Gastrocnemius medialis (tissue), 4 donors: Measurements from ENCODE around the gene OGDH. TPM values are rescaled to one million over a fixed set of nuclear protein-coding genes. Genes with fewer than 3 reads are reported as not detected.

ENCODE experiments used
- ATAC-seq, 2 donors: fragments of 150-250 bp; one replicate each; pipeline ENCODE4 v1.9.1; 2016
- DNase-seq, 2 donors: peaks; one replicate each; pipeline ENCODE4 v3.0.0-alpha.2; 2019
- H3K27ac ChIP-seq, 4 donors: fragments of 200-600 bp; sonication (generic); 1 replicate in 1 of 4; 2 replicates in 3 of 4; pipeline ENCODE4 v1.5.1; 2016 to 2018; ENCODE audit warnings: mild to moderate bottlenecking in 2 of 4, moderate library complexity in 1 of 4
- H3K27me3 ChIP-seq, 3 donors: fragments of 200-600 bp; sonication (generic) in 2 of 3; 1 replicate in 1 of 3; 2 replicates in 2 of 3; pipeline versions ENCODE4 v1.5.1 to v1.6.0; 2016 to 2019; ENCODE audit warnings: mild to moderate bottlenecking in 1 of 3, moderate library complexity in 1 of 3
- H3K36me3 ChIP-seq, 2 donors: fragments of 200-600 bp; sonication (generic) in 1 of 2; one replicate each; pipeline ENCODE4 v1.5.1; 2017 to 2018
- H3K4me1 ChIP-seq, 2 donors: fragments of 200-600 bp; sonication (generic) in 1 of 2; one replicate each; pipeline ENCODE4 v1.5.1; 2016 to 2017; ENCODE audit warnings: mild to moderate bottlenecking in 2 of 2
- H3K4me3 ChIP-seq, 4 donors: fragments of 200-600 bp; sonication (generic) in 3 of 4; 1 replicate in 1 of 4; 2 replicates in 3 of 4; pipeline ENCODE4 v1.5.1; 2016 to 2019; ENCODE audit warnings: mild to moderate bottlenecking in 2 of 4
- H3K9me3 ChIP-seq, 3 donors: fragments of 200-600 bp; sonication (generic) in 2 of 3; 1 replicate in 1 of 3; 2 replicates in 2 of 3; pipeline ENCODE4 v1.5.1; 2016 to 2019
- CTCF ChIP-seq, 5 experiments: fragments of 450-650 bp in 3 of 5; fragments of 200-600 bp in 2 of 5; sonication (generic) in 2 of 5; IDR thresholded peaks in 4 of 5; conservative IDR thresholded peaks in 1 of 5; 1 replicate in 4 of 5; 2 replicates in 1 of 5; pipeline ENCODE4 v1.5.1; 2016 to 2019; ENCODE audit warnings: antibody characterized with exemption in 5 of 5, mild to moderate bottlenecking in 3 of 5, moderate library complexity in 3 of 5
- POLR2A ChIP-seq, 2 donors: fragments of 450-650 bp; IDR thresholded peaks; one replicate each; pipeline ENCODE4 v1.6.1; 2017; ENCODE audit warnings: antibody characterized with exemption in 2 of 2, mild to moderate bottlenecking in 2 of 2, moderate library complexity in 2 of 2
- in situ Hi-C, 4 donors: fragments of 200-750 bp; cut with MboI; loops; one replicate each; pipeline versions ENCODE4 v1.15.0 to v1.8.0; 2017; ENCODE audit warnings: low sequenced_read_pairs in 4 of 4
- intact Hi-C: fragments of 100-400 bp; cut with DNase I; formaldehyde crosslinking; loops from one replicate; pipeline ENCODE4 v1.15.1; 2023; ENCODE audit warnings: low total_unique reads
- total RNA-seq, 4 donors: library from RNA; depleted of rRNA; stranded (reverse); fragments of >200 nt; gene quantifications; one replicate each; pipeline versions ENCODE4 v1.1.0 to v1.2.3, GENCODE V29; 2016

The OGDH gene
- total RNA-seq, 4 donors from 2014 or later = 224 to 462 (median 396) TPM

DNA sequence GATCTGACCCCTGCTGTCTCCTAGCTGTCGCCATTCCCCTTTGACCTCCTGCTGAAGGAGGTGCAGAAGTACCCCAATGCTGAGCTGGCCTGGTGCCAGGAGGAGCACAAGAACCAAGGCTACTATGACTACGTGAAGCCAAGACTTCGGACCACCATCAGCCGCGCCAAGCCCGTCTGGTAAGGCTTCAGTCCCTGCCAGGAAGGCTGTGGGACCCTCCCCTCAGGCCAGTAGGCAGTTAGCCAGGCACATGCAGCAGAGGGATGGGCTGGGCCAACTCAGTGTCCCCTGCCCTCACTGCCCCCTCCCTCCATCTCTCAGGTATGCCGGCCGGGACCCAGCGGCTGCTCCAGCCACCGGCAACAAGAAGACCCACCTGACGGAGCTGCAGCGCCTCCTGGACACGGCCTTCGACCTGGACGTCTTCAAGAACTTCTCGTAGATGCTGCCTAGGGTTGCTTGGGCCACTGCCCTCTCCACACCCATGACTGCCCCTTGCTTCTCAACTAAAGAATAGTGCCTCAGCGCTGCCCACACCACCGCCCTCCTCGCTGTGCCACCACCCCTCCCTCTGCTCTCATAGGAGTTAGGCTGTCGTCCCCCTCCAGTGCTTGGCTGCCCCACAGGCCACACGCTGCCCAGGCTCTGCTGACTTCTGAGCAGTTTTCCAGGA lies 101.3 kb downstream of the OGDH start:
- Histone ChIP-seq H3K27ac (peak overlapping the region; percentile 78 to 80 (median 78)), H3K27me3 (no peaks in the 10 kb centered on the region), H3K4me1 (peaks cover 5 to 9% of the 10 kb centered on the region in 2 donors), H3K36me3 (peaks cover 0 to 44% of the 10 kb centered on the region in 2 donors), H3K4me3 (no peak overlapping the region), H3K9me3 (no peaks in the 10 kb centered on the region)
- DNase-seq = peak in 1 of 2 donors; percentile 32
- no peak for ATAC-seq
- intact Hi-C loops (no loop called here), in situ Hi-C loops (loop anchor here in 1 of 4 donors (25.0 kb wide), 1 partner anchor 120 kb away; the partner anchor contains the start of gene TMED4)
- no peak for TF ChIP-seq POLR2A (IDR thresholded peaks at IDR 0.05)
- TF ChIP-seq CTCF (IDR thresholded peaks at IDR 0.05 in 4 of 5, conservative IDR thresholded peaks at IDR 0.05 in 1 of 5) = no peak

DNA sequence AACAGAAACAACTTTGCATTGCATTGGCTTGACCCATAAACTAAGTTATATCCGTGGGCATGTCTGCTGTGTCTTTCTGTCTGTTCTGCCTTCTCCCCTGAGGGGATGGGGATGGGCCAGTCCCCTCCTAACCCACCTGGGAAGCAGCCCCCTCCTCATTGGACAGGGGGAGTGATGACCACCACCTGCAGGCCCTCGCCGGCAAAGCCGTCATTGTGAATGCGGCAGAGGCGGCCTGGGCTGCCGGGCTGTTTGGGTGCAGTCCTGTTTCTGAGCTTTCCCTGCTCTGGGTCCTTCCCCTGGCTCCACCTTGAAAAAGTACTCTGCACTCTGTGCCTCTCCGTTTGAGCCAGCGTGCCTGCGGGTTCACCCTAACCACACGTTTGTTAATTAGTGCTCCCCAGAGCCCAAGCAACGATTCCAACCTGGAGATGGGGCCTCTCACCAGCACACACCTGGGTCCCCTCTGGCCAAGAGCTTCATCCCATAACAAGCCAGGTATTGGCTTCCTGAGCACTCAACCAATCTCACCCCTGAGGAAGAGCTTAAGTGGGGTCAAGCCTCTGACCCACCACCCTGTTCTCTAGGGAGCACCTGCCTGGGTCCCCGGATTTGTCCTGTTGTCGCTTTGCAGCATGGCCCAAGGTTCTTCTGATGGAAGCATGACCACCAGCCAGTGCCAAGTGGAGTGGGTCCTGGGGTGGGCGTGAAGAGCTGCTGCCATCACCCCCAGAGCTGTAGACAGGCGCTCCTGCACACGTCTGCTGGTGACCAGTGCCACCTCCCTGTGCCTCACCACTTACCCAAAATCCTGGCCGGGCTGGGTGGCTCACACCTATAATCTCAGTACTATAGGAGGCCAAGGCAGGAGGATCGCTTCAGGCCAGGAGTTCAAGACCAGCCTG lies 102.8 kb downstream of the OGDH start:
- Histone ChIP-seq H3K27me3 (no peaks in the 10 kb centered on the region), H3K27ac (peak overlapping the region in 3 of 4 donors; percentile 78 to 80 (median 79)), H3K4me1 (peaks cover 5 to 11% of the 10 kb centered on the region in 2 donors), H3K4me3 (no peak overlapping the region), H3K9me3 (no peaks in the 10 kb centered on the region), H3K36me3 (peaks cover 0 to 36% of the 10 kb centered on the region in 2 donors)
- DNase-seq (peak in 1 of 2 donors; percentile 20), ATAC-seq (no peak)
- intact Hi-C loops = no loop called here
- no peak for TF ChIP-seq CTCF (IDR thresholded peaks at IDR 0.05 in 4 of 5, conservative IDR thresholded peaks at IDR 0.05 in 1 of 5)
- TF ChIP-seq POLR2A (IDR thresholded peaks at IDR 0.05) = no peak
- in situ Hi-C loops = loop anchor here in 1 of 4 donors (25.0 kb wide), 1 partner anchor 122 kb away; the partner anchor contains the start of gene TMED4

DNA sequence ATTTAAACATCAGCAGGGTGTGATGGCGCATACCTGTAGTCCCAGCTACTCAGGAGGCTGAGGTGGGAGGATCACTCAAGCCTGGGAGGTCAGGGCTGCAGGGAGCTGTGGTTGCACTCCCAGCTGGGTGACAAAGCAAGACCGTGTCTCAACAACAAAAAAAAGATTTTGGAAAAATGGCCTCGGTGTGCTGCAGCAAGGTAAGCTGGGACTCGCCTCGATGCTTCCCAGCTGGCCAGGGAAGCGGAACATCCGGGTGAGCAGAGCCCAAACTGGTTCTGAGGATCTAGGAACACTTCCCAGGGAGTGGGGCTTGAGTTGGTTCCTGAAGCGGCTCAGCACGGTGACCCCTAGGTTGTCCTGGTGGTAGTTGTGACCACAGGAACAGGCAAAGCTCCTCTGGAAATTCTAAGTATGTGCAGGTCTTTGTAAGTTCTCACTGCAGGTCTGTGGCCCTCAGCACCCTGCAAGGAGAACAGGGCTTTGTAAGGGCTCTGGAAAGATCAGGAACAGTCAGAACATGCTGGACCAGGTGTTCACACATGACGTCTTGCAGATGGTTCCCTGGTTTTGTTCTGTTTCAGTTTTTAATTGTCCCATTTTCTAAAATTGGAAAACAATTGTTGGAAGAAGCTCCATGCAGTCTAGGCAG lies 103.6 kb downstream of the OGDH start:
- in situ Hi-C loops = loop anchor here in 1 of 4 donors (25.0 kb wide), 1 partner anchor 123 kb away; the partner anchor contains the start of gene TMED4
- TF ChIP-seq POLR2A (IDR thresholded peaks at IDR 0.05) = no peak
- H3K36me3 ChIP-seq = peaks cover 0 to 36% of the 10 kb centered on the region in 2 donors
- H3K4me1 ChIP-seq = peaks cover 5 to 11% of the 10 kb centered on the region in 2 donors
- H3K27me3 ChIP-seq = no peaks in the 10 kb centered on the region
- peak overlapping the region in 3 of 4 donors; percentile 15 to 41 (median 18) for H3K27ac ChIP-seq
- H3K9me3 ChIP-seq = no peaks in the 10 kb centered on the region
- H3K4me3 ChIP-seq = no peak overlapping the region
- intact Hi-C loops = no loop called here
- DNase-seq = no peak
- no peak for ATAC-seq

DNA sequence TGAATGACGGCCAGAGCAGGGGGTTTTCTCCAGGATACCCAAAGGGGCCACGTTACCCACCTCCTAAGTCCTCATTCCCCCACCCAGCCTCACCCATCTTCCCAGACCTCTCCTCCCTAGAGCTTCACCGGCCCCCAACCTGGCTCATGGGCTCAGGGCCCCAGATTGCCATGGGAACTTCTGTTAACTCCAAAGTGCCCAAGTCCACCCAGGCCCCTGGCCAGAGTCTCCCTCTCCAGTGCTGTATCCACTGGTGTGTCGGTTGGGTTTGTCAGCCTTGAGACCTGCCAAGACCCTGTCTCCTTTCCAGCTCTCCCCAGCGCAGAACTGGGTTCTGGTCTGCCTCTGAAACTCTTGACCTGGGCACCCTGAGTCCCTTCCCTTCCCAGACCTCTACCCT lies 105.1 kb downstream of the OGDH start:
- H3K4me1 ChIP-seq = peaks cover 5 to 11% of the 10 kb centered on the region in 2 donors
- in situ Hi-C loops (loop anchor here in 1 of 4 donors (25.0 kb wide), 1 partner anchor 124 kb away; the partner anchor contains the start of gene TMED4), intact Hi-C loops (no loop called here)
- TF ChIP-seq POLR2A (IDR thresholded peaks at IDR 0.05) (no peak), CTCF (IDR thresholded peaks at IDR 0.05 in 4 of 5, conservative IDR thresholded peaks at IDR 0.05 in 1 of 5) (no peak)
- H3K27me3 ChIP-seq = no peaks in the 10 kb centered on the region
- H3K36me3 ChIP-seq = peaks cover 0 to 29% of the 10 kb centered on the region in 2 donors
- peak overlapping the region in 3 of 4 donors; percentile 22 to 44 (median 26) for H3K27ac ChIP-seq
- ATAC-seq (no peak), DNase-seq (no peak)
- no peak overlapping the region for H3K4me3 ChIP-seq
- H3K9me3 ChIP-seq = no peaks in the 10 kb centered on the region
